ENCODE data around the gene RGPD3.
"Not testable (repeated sequence)": the region's sequence is repeated elsewhere in the genome, so short reads cannot be mapped to it uniquely, and the experiment has no call there.

The RGPD3 gene

DNA sequence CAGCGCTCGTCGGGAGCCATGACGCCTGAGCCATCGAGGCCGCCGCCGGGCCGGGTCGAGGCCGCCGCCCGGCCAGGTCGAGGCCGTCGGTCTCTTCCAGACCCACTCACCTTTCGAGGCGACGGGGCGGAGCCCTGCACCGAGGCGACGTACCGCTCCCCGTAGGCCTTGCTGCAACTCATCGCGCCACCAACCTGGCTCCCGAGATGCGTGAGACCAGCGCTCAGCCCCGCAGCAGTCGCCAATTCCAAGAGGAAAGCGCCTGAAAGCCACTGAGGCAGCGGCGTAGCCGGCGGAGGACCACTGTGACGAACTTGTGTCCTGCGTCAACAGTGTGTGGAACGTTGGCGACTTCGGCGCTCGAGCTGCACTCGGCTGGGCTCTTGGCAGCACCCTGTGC lies at the start of gene RGPD3:
RGPD3 (minus strand) TSS at position 307 of the 400 bp plus-strand sequence; CDS start at position 182, 125 bp downstream.
- DNase-seq = not testable (repeated sequence)

GRCh38 chr2:106517329-106517728 lies 49.1 kb upstream of the RGPD3 start:
- DNase-seq = no peak

DNA sequence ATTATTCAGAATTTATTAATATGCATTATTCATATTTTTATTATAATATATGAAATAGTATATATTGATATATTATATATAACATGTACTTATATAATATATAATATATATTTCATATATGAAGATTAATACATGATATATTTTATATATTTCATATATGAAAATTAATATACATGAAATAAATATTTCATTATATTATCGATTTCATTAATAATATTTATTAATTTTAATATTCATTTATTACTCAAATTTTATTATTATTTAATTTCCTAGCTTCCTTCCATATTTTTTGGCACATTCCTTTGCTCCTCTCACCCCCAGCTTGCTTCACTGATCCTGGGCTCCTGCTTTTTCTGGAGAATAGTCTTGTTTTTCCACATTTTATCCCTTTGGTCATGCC lies 48.7 kb upstream of the RGPD3 start:
- no peak for DNase-seq

DNA sequence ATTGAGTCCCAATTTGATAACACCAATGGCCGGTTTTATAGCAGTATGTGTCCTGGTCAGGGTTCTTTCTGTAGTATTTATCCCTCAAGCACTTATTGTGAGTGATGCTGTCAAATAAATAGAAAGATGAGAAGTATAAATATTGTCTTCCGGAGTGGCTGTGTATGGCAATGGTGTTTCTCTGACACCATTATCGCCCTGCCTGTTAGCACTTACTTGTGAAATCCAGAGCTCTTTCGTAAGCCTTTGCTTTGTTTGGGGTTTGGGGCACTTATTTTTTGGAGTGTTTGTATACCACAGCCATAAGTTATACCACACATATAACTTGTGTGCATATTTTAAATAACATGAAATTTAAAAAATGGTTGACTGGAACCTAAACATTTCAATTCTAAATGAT lies 48.2 kb upstream of the RGPD3 start:
- DNase-seq = no peak

- not testable (repeated sequence) for DNase-seq
These were observed 46.6 kb upstream of the RGPD3 start for GRCh38 chr2:106514827-106515226.

- not testable (repeated sequence) for DNase-seq
These were observed 45.2 kb upstream of the RGPD3 start for GRCh38 chr2:106513391-106513790.

DNA sequence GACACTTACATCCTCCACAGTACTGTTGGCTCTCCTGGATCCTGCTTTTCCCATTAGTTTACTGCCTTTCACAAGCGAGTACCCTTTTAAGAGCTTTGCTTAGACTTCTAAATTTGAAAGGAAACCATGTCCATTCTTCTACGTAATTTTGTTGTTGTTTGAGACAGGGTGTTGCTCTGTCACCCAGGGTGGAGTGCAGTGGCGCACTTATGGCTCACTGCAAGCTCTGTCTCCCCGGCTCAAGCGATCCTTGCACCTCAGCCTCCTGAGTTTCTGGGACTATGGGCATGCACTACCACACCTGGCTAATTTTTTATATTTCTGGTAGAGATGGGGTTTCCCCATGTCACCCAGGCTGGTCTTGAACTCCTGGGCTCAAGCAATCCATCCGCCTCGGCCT lies 43.7 kb upstream of the RGPD3 start:
- peak; percentile 17 for DNase-seq

DNA sequence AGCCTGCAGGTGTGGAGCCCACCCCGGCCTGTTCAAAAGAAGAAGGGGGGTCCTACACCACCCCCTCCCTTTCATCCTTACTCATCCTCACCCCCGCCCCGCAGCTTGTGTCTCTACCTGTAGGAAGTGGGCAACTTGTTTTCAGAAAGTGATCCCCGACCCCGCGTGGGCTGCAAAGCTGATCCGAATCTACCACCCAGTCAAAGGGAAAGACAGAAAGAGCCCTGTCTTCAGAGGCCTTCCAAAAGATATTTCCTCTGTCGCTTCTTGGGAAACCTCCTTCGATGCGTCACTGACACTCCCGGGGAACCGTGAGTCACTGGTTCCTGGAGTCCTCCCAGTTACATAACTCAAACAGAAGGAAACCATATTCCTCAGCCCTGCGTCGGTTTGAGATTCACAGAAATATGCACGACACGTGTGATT lies 43.3 kb upstream of the RGPD3 start:
- DNase-seq = peak; percentile 72

DNA sequence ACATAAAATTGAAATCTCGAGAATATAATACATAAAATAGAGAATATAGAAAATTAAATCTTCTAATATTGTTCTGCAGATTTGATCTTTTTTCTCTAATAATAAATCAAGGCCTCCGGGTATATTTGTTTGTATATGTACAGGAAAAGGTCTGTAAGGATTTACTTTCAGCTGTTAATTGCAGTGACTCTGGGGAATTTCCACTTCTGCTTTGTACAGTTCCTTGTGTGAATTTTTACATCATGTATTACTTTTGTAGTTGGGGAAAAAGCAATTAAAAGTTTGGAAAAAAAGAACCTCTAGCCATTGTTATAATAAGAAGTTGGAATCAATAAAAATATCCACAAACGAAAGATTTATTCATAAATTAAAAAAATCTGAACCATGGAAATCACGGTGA lies 42.6 kb upstream of the RGPD3 start:
- not testable (repeated sequence) for DNase-seq

DNA sequence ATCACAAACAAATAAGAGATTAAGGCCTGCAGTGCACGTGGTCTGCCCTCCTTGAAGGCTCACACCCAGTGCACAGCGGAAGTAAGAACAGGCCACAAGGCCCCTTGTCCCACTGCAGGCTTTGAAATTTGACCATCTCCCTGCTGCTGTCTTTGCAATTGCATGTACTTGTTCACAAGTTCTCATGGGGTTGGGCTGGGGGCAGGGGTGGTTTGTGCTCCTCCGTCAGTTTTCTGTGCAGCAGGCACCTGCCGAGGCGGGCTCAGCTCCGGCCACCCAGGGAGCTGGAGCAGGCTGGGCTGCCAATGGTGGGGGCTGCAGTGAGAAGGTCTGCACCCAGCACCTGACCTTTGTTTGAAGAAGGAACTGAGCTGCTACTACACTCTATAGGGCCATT lies 41.2 kb upstream of the RGPD3 start:
- not testable (repeated sequence) for DNase-seq

- DNase-seq = not testable (repeated sequence)
These were observed 40.6 kb upstream of the RGPD3 start for GRCh38 chr2:106508660-106509373.

GRCh38 chr2:106506002-106506687 lies 37.9 kb upstream of the RGPD3 start:
- not testable (repeated sequence) for DNase-seq

GRCh38 chr2:106504787-106505186 lies 36.6 kb upstream of the RGPD3 start:
- not testable (repeated sequence) for DNase-seq

DNA sequence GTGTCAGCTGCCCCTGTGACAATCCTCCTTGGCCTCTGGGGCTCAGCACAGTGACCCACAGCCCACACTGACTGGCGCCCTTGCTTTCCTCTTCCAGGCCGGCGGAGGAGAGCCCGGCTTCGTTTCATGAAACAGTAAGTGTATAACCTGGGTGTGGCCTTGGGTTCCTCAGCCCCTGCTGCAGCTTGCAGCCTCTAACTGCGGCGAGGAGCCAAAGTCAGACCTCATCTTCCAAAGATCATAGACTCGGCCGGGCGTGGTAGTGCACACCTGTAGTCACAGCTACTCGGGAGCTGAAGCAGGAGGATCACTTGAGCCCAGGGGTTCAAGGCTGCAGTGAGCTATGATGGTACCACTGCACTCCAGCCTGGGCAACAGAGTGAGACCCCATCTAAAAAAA lies 36.0 kb upstream of the RGPD3 start:
- DNase-seq = not testable (repeated sequence)

DNA sequence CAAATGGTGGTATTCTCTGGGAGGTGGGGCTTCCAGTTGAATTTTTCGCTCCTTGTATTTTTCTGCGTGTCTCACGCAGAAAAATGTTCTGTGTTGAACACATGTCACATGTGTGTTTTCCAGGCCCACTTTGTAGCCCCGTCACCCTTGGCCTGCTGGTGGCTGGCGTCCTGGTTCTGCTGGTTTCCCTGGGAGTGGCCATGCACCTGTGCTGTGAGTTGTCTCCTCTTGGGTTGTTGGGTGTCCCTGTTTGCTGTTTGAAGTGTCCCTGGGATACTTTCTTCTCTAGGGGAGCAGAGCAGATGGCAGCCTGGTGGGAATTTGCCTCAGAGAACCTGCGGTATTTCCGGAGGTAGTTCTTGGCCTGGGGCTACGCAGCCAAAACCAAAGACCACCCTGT lies 34.1 kb upstream of the RGPD3 start:
- not testable (repeated sequence) for DNase-seq

GRCh38 chr2:106500350-106500749 lies 32.1 kb upstream of the RGPD3 start:
- not testable (repeated sequence) for DNase-seq

DNA sequence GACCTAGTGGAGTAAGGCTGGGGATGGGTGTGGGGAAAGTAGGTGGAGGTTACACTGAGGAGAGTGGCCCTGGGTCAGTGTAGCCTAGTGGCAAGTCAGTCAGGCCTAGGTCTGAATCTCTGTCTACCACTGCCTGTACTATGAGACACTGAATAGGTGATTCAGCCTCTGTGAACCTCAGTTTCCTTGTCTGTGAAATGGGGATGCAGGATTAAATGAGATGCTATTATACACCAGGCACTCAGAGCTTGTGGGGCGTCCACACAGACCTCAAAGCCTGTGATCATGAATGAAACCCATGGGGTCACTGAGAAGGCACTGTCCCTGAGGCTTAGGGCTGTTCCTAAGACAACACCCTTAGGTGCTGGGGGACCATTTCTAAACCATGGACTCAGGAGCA lies 30.3 kb upstream of the RGPD3 start:
- DNase-seq = not testable (repeated sequence)

DNA sequence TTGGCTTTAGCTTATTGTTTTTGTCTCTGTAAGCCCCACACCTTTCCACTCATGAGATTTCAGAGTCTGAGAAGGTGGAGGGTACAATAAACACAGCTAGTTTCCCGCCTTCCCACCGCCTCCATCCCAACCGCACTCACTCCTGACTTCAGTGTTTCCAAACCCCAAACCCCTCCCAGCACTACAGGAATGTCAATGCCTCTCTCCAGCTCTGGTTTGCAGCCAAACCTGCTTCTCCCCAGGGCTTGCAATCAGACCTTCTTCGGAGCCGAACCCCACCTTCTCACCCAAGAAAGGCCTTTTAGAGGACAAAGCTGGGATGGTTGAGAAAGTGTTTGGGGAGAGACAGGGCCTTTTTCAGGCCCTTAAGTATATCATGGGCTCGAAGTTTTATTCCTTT lies 24.7 kb upstream of the RGPD3 start:
- not testable (repeated sequence) for DNase-seq

GRCh38 chr2:106492399-106492798 lies 24.2 kb upstream of the RGPD3 start:
- DNase-seq = not testable (repeated sequence)

DNA sequence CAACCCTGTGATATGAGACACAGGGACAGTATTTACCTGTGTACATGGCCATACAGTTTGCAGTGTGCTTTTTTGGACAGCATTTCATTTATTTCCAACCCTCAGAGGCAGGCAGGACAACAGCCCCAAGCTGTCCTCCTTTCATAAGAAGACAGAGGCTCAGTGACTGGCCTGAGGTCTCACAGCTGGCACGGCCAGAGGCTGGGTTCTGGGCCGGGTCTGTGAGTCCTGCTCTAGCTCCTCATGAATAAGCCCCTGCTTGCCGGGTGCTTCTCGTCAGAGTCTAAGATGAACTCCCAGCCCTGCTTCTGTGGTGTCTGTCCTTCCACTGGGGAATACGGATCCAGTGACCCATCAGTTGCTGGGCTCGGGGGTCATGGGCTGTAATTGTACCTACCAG lies 21.5 kb upstream of the RGPD3 start:
- not testable (repeated sequence) for DNase-seq

DNA sequence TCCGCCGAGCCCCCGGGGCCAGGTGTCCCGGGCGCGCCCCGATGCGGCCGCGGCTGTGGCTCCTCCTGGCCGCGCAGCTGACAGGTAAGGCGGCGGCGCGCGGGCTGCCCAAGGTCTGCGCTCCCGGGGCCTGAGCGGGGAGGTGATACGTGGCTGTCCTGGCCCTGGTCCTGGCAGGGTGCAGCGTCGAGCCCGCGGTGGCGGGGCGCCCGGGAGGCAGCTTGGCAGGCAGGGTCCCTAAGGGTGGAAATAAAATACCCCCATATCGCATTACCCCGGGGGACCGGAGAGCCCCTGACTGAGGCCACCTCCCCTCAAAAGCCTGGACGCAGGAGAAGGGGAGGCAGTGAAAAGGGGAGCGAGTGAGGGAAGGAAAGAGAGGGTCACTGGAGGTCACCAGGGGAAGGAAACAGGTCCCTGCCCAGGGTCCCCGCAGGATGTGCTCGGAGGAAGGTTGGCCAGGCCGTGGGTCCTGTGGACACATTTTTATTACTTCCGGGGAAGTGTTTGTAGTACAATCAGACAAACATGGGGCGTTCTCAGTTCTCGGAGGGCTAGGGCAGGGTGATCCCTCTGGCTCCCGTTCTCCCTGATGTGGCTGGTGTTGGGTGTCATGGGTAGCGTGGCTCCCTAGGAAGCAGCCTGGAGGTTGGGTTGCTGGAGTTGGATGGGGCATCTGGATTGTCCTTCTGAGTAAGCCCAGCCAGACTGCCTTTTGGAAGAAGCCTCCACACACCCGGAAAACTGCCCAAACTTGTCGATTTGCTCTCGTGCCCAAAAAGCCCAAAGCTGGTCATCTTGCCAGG lies 19.4 kb upstream of the RGPD3 start:
- DNase-seq = not testable (repeated sequence)

DNA sequence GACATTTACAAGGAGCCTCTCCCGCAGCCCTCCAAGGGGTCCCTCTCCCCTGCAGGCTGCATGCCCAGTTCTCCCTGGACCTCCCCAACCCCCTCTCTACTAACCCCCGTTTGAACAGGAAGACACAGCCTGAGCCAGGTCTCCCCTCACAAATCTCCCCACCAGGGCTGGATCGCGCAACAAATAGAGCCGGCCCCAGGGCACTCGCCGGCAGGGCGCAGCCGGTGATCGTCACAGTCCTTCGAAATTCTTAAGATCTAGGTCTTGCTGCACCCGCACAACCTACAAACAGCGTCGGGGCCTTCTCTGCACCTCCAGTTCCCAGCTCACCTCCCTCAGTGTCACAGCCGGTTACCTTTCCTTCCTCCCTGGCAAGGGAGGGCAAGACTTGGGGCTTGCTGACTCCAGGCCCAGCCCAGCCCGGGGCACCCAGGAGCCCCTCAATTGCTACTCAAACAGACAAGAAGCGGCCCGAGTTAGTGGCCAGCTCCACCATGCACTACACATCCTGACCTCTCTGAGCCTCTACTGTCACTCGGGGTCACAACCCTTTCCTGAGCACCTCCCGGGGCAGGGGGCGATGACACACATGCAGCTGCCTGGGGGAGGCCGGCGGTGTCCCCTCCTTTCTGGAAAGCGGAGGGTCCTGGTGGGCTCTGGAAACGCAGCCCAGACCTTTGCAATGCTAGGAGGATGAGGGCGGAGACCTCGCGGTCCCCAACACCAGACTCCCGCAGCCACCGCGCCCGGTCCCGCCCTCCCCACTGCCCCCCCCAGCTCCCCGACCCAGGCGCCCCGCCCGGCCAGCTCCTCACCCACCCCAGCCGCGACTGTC lies 18.6 kb upstream of the RGPD3 start, which contains the start of gene CD8B2:
CD8B2 (plus strand) TSS at position 814 of the 835 bp plus-strand sequence. CDS start 63 bp downstream, outside the sequence.
- DNase-seq = not testable (repeated sequence)

Measured in CD4-positive, alpha-beta T cell treated with Interferon gamma for 1 hour (primary cell).